WI38 (cell line): ENCODE measurements around the gene SLC2A8.

Experiments
- H3K4me3 ChIP-seq: 2 replicates; pipeline ENCODE4 v1.5.1; 2011; ENCODE audit warnings: low read depth, mild to moderate bottlenecking, control low read depth, low read length
- CTCF ChIP-seq: IDR thresholded peaks from 2 replicates; pipeline ENCODE4 v1.5.1; 2012; ENCODE audit warnings: low read depth, mild to moderate bottlenecking, control low read depth, low read length

The SLC2A8 gene

GRCh38 chr9:127356906-127357305, 40.1 kb upstream of the SLC2A8 start:
- no peak overlapping the region for H3K4me3 ChIP-seq
- TF ChIP-seq CTCF, result no peak

- TF ChIP-seq CTCF, result no peak
Measured at GRCh38 chr9:127358023-127358535, 38.9 kb upstream of the SLC2A8 start.

GRCh38 chr9:127358770-127359169, 38.2 kb upstream of the SLC2A8 start:
- no peak overlapping the region for H3K4me3 ChIP-seq
- no peak for TF ChIP-seq CTCF

More at GRCh38 chr9:127358023-127358535, 38.9 kb upstream of the SLC2A8 start:
- H3K4me3 ChIP-seq, result no peak overlapping the region

GRCh38 chr9:127360250-127360649, 36.7 kb upstream of the SLC2A8 start:
- no peak for TF ChIP-seq CTCF
- H3K4me3 ChIP-seq, result no peak overlapping the region

- peak; percentile 23 for TF ChIP-seq CTCF
Measured at GRCh38 chr9:127360829-127361228, 36.1 kb upstream of the SLC2A8 start.

GRCh38 chr9:127361561-127361960, 35.4 kb upstream of the SLC2A8 start:
- H3K4me3 ChIP-seq, result no peak overlapping the region
- no peak for TF ChIP-seq CTCF

More at GRCh38 chr9:127360829-127361228, 36.1 kb upstream of the SLC2A8 start:
- H3K4me3 ChIP-seq, result no peak overlapping the region

- no peak overlapping the region for H3K4me3 ChIP-seq
- TF ChIP-seq CTCF, result no peak
Measured at GRCh38 chr9:127362829-127363228, 34.1 kb upstream of the SLC2A8 start.
